ENCODE measurements around the gene IL20. TPM values are rescaled to one million over a fixed set of nuclear protein-coding genes. Genes with fewer than 3 reads are reported as not detected.

Gene IL20
- polyA plus RNA-seq, 4 donors, result not detected

DNA sequence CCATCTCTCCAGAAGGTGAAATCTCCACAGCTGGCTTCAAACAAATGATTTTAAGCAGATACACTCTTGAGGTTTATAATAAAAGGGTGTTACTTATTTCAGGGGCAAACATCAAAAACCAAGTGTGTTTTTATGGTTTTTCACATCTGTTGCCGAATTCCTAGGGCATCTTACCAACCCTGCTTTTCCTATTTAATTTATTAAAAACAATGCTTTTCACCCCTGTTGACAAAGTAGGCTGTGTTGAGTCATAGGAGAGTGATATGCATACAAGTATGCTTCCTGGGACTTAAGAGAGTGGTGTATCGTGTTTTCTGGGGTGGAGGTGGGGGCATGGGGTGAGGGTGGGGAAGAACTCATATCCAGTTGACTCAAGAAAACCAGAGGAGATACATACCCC lies 29.3 kb upstream of the IL20 start:
- 62 to 74% (median 66%) methylated on average over 2 of the region's 2 CpGs for WGBS, 3 donors
- FAIRE-seq (no peak), DNase-seq (no peak)
- Histone ChIP-seq H3K4me1 (ENCODE audit: control insufficient read depth in 3 of 3, insufficient read depth in 2 of 3, low read depth in 1 of 3, low read length in 2 of 3) (peaks cover 0 to 8% (median 0%) of the 10 kb centered on the region in 3 donors), H3K36me3 (ENCODE audit: control insufficient read depth in 3 of 3, insufficient read depth in 2 of 3, low read depth in 1 of 3, low read length in 3 of 3) (no peaks in the 10 kb centered on the region), H3K9me3 (ENCODE audit: control insufficient read depth in 2 of 2, insufficient read depth in 1 of 2, low read depth in 1 of 2, low read length in 1 of 2) (no peaks in the 10 kb centered on the region), H3K27me3 (ENCODE audit: control insufficient read depth in 3 of 3, insufficient read depth in 3 of 3, low read length in 3 of 3) (no peaks in the 10 kb centered on the region), H3K4me3 (ENCODE audit: low read depth in 1 of 3, low read length in 3 of 3) (no peak overlapping the region), H3K27ac (ENCODE audit: low read depth in 1 of 3, low read length in 2 of 3) (no peak overlapping the region)

GRCh38 chr1:206839006-206839560 lies 26.3 kb upstream of the IL20 start:
- Histone ChIP-seq H3K36me3 (ENCODE audit: control insufficient read depth in 3 of 3, insufficient read depth in 2 of 3, low read depth in 1 of 3, low read length in 3 of 3) (no peaks in the 10 kb centered on the region), H3K27ac (ENCODE audit: low read depth in 1 of 3, low read length in 2 of 3) (no peak overlapping the region), H3K9me3 (ENCODE audit: control insufficient read depth in 2 of 2, insufficient read depth in 1 of 2, low read depth in 1 of 2, low read length in 1 of 2) (no peaks in the 10 kb centered on the region), H3K27me3 (ENCODE audit: control insufficient read depth in 3 of 3, insufficient read depth in 3 of 3, low read length in 3 of 3) (no peaks in the 10 kb centered on the region), H3K4me3 (ENCODE audit: low read depth in 1 of 3, low read length in 3 of 3) (no peak overlapping the region), H3K4me1 (ENCODE audit: control insufficient read depth in 3 of 3, insufficient read depth in 2 of 3, low read depth in 1 of 3, low read length in 2 of 3) (peaks cover 0 to 8% (median 0%) of the 10 kb centered on the region in 3 donors)
- 85 to 89% (median 87%) methylated on average over 4 of the region's 4 CpGs for WGBS, 3 donors
- no peak for FAIRE-seq
- no peak for DNase-seq

GRCh38 chr1:206839857-206840256 lies 25.6 kb upstream of the IL20 start:
- H3K9me3 ChIP-seq (ENCODE audit: control insufficient read depth in 2 of 2, insufficient read depth in 1 of 2, low read depth in 1 of 2, low read length in 1 of 2), result no peaks in the 10 kb centered on the region
- H3K36me3 ChIP-seq (ENCODE audit: control insufficient read depth in 3 of 3, insufficient read depth in 2 of 3, low read depth in 1 of 3, low read length in 3 of 3), result no peaks in the 10 kb centered on the region
- WGBS, 3 donors, result 76 to 85% (median 81%) methylated on average over 7 of the region's 7 CpGs
- no peak overlapping the region for H3K27ac ChIP-seq (ENCODE audit: low read depth in 1 of 3, low read length in 2 of 3)
- peak in 1 of 2 donors; percentile 52 for DNase-seq
- no peak for FAIRE-seq
- peaks cover 0 to 8% (median 0%) of the 10 kb centered on the region in 3 donors for H3K4me1 ChIP-seq (ENCODE audit: control insufficient read depth in 3 of 3, insufficient read depth in 2 of 3, low read depth in 1 of 3, low read length in 2 of 3)
- no peaks in the 10 kb centered on the region for H3K27me3 ChIP-seq (ENCODE audit: control insufficient read depth in 3 of 3, insufficient read depth in 3 of 3, low read length in 3 of 3)
- H3K4me3 ChIP-seq (ENCODE audit: low read depth in 1 of 3, low read length in 3 of 3), result no peak overlapping the region

GRCh38 chr1:206841609-206842323 lies 23.7 kb upstream of the IL20 start:
- no peaks in the 10 kb centered on the region for H3K9me3 ChIP-seq (ENCODE audit: control insufficient read depth in 2 of 2, insufficient read depth in 1 of 2, low read depth in 1 of 2, low read length in 1 of 2)
- H3K4me3 ChIP-seq (ENCODE audit: low read depth in 1 of 3, low read length in 3 of 3), result no peak overlapping the region
- H3K4me1 ChIP-seq (ENCODE audit: control insufficient read depth in 3 of 3, insufficient read depth in 2 of 3, low read depth in 1 of 3, low read length in 2 of 3), result peaks cover 0 to 13% (median 0%) of the 10 kb centered on the region in 3 donors
- no peaks in the 10 kb centered on the region for H3K27me3 ChIP-seq (ENCODE audit: control insufficient read depth in 3 of 3, insufficient read depth in 3 of 3, low read length in 3 of 3)
- 90 to 93% (median 92%) methylated on average over 7 of the region's 7 CpGs for WGBS, 3 donors
- H3K36me3 ChIP-seq (ENCODE audit: control insufficient read depth in 3 of 3, insufficient read depth in 2 of 3, low read depth in 1 of 3, low read length in 3 of 3), result no peaks in the 10 kb centered on the region
- no peak overlapping the region for H3K27ac ChIP-seq (ENCODE audit: low read depth in 1 of 3, low read length in 2 of 3)
- FAIRE-seq (no peak), DNase-seq (no peak)

DNA sequence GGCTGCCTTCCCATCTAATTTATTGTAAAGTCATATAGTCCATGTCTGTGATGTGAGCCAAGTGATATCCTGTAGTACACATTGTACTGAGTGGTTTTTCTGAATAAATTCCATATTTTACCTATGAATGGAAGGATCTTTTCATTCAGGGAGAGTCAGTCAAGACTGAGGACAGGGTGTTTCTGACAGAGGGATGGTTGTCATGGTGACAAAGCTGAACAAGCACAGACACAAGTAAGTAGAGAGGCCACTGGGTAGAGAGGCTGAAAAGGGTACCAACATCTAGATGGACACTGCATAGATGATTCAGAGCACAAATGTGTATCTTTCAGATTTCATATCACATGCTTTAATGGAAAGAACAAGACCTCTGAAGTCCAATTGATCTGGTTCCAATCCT lies 22.6 kb upstream of the IL20 start:
- H3K4me3 ChIP-seq (ENCODE audit: low read depth in 1 of 3, low read length in 3 of 3), result no peak overlapping the region
- H3K27me3 ChIP-seq (ENCODE audit: control insufficient read depth in 3 of 3, insufficient read depth in 3 of 3, low read length in 3 of 3), result no peaks in the 10 kb centered on the region
- no peaks in the 10 kb centered on the region for H3K36me3 ChIP-seq (ENCODE audit: control insufficient read depth in 3 of 3, insufficient read depth in 2 of 3, low read depth in 1 of 3, low read length in 3 of 3)
- no peak overlapping the region for H3K27ac ChIP-seq (ENCODE audit: low read depth in 1 of 3, low read length in 2 of 3)
- DNase-seq (no peak), FAIRE-seq (no peak)
- no peaks in the 10 kb centered on the region for H3K9me3 ChIP-seq (ENCODE audit: control insufficient read depth in 2 of 2, insufficient read depth in 1 of 2, low read depth in 1 of 2, low read length in 1 of 2)
- H3K4me1 ChIP-seq (ENCODE audit: control insufficient read depth in 3 of 3, insufficient read depth in 2 of 3, low read depth in 1 of 3, low read length in 2 of 3), result peaks cover 0 to 24% (median 0%) of the 10 kb centered on the region in 3 donors

GRCh38 chr1:206843626-206844025 lies 21.8 kb upstream of the IL20 start:
- FAIRE-seq (no peak), DNase-seq (no peak)
- no peak overlapping the region for H3K4me3 ChIP-seq (ENCODE audit: low read depth in 1 of 3, low read length in 3 of 3)
- peaks cover 0 to 27% (median 0%) of the 10 kb centered on the region in 3 donors for H3K4me1 ChIP-seq (ENCODE audit: control insufficient read depth in 3 of 3, insufficient read depth in 2 of 3, low read depth in 1 of 3, low read length in 2 of 3)
- no peak overlapping the region for H3K27ac ChIP-seq (ENCODE audit: low read depth in 1 of 3, low read length in 2 of 3)
- no peaks in the 10 kb centered on the region for H3K36me3 ChIP-seq (ENCODE audit: control insufficient read depth in 3 of 3, insufficient read depth in 2 of 3, low read depth in 1 of 3, low read length in 3 of 3)
- WGBS, 3 donors, result 76 to 87% (median 81%) methylated on average over 4 of the region's 4 CpGs
- H3K27me3 ChIP-seq (ENCODE audit: control insufficient read depth in 3 of 3, insufficient read depth in 3 of 3, low read length in 3 of 3), result no peaks in the 10 kb centered on the region
- H3K9me3 ChIP-seq (ENCODE audit: control insufficient read depth in 2 of 2, insufficient read depth in 1 of 2, low read depth in 1 of 2, low read length in 1 of 2), result no peaks in the 10 kb centered on the region

DNA sequence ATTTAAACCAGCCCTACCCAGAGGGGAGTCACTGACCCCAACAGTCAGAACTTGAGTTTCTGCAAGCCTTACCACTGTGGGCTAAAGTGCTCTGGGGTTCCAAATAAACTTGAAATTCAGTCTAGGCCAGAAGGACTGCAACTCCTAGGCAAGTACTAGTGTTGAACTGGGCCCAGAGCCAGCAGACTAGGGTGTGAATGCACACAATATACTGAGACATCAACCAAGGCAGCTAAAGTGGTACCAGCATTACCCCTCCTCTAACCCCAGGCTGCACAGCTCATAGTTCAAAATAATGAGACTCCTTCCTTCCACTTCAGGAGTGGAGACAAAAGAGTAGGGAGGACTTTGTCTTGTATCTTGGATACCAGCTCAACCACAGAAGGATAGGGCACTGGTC lies 18.9 kb upstream of the IL20 start:
- H3K36me3 ChIP-seq (ENCODE audit: control insufficient read depth in 3 of 3, insufficient read depth in 2 of 3, low read depth in 1 of 3, low read length in 3 of 3), result no peaks in the 10 kb centered on the region
- H3K27ac ChIP-seq (ENCODE audit: low read depth in 1 of 3, low read length in 2 of 3), result no peak overlapping the region
- H3K4me1 ChIP-seq (ENCODE audit: control insufficient read depth in 3 of 3, insufficient read depth in 2 of 3, low read depth in 1 of 3, low read length in 2 of 3), result peaks cover 0 to 20% (median 0%) of the 10 kb centered on the region in 3 donors
- no peak for FAIRE-seq
- H3K9me3 ChIP-seq (ENCODE audit: control insufficient read depth in 2 of 2, insufficient read depth in 1 of 2, low read depth in 1 of 2, low read length in 1 of 2), result no peaks in the 10 kb centered on the region
- H3K4me3 ChIP-seq (ENCODE audit: low read depth in 1 of 3, low read length in 3 of 3), result no peak overlapping the region
- no peaks in the 10 kb centered on the region for H3K27me3 ChIP-seq (ENCODE audit: control insufficient read depth in 3 of 3, insufficient read depth in 3 of 3, low read length in 3 of 3)
- no peak for DNase-seq

GRCh38 chr1:206847337-206847834 lies 18.0 kb upstream of the IL20 start:
- Histone ChIP-seq H3K4me3 (ENCODE audit: low read depth in 1 of 3, low read length in 3 of 3) (no peak overlapping the region), H3K36me3 (ENCODE audit: control insufficient read depth in 3 of 3, insufficient read depth in 2 of 3, low read depth in 1 of 3, low read length in 3 of 3) (no peaks in the 10 kb centered on the region), H3K4me1 (ENCODE audit: control insufficient read depth in 3 of 3, insufficient read depth in 2 of 3, low read depth in 1 of 3, low read length in 2 of 3) (peaks cover 0 to 20% (median 0%) of the 10 kb centered on the region in 3 donors), H3K27ac (ENCODE audit: low read depth in 1 of 3, low read length in 2 of 3) (peak overlapping the region in 1 of 3 donors; percentile 29), H3K9me3 (ENCODE audit: control insufficient read depth in 2 of 2, insufficient read depth in 1 of 2, low read depth in 1 of 2, low read length in 1 of 2) (no peaks in the 10 kb centered on the region), H3K27me3 (ENCODE audit: control insufficient read depth in 3 of 3, insufficient read depth in 3 of 3, low read length in 3 of 3) (no peaks in the 10 kb centered on the region)
- WGBS, 3 donors, result 80 to 95% (median 89%) methylated on average over 3 of the region's 3 CpGs
- DNase-seq, result peak in 1 of 2 donors; percentile 63
- no peak for FAIRE-seq
